ENCODE results near the gene MATK.

The MATK gene

GRCh38 chr19:3765121-3765520 lies 21.1 kb downstream of the MATK start:
- Histone ChIP-seq H2BK5ac (ENCODE audit: low read length) (no peak overlapping the region), H3K4me2 (ENCODE audit: low read length) (no peak overlapping the region), H2AK5ac (ENCODE audit: low read length) (no peak overlapping the region), H3K4me1 (ENCODE audit: control insufficient read depth, low read depth, low read length) (no peaks in the 10 kb centered on the region), H2BK120ac (ENCODE audit: low read depth, low read length) (no peak overlapping the region), H3K79me1 (ENCODE audit: low read length) (peaks cover 4% of the 10 kb centered on the region), H4K5ac (ENCODE audit: low read length) (no peak overlapping the region), H2BK15ac (replicated peaks; ENCODE audit: low read depth) (no peak overlapping the region), H3K18ac (ENCODE audit: low read length) (no peak overlapping the region), H3K9ac (ENCODE audit: low read length) (no peak overlapping the region), H3K36me3 (ENCODE audit: control insufficient read depth, insufficient read depth, low read length) (no peaks in the 10 kb centered on the region), H3K27ac (ENCODE audit: low read depth, low read length) (no peak overlapping the region), H3K56ac (ENCODE audit: low read length) (no peak overlapping the region), H3K79me2 (ENCODE audit: control insufficient read depth, insufficient read depth, low read length) (peaks cover 4% of the 10 kb centered on the region), H3K27me3 (ENCODE audit: insufficient read depth, low read length, poor library complexity) (no peaks in the 10 kb centered on the region), H3K4ac (ENCODE audit: low read depth, low read length) (no peak overlapping the region), H3K4me3 (ENCODE audit: low read length) (no peak overlapping the region), H3K23ac (ENCODE audit: low read length) (no peak overlapping the region), H4K8ac (ENCODE audit: low read depth, low read length) (no peak overlapping the region)
- WGBS (ENCODE audit: extremely low coverage, insufficient coverage, low lambda C conversion rate) = no CpG with 5 or more reads among the region's 12 CpGs
- no peak for DNase-seq

- H3K4ac ChIP-seq (ENCODE audit: low read depth, low read length) = no peak within 1 kb of the TSS
- H2BK5ac ChIP-seq (ENCODE audit: low read length) = no peak within 1 kb of the TSS
- peak; percentile 99 for DNase-seq
- peak within 1 kb of the TSS; percentile 42 for H3K4me2 ChIP-seq (ENCODE audit: low read length)
- peak within 1 kb of the TSS; percentile 94 for H3K56ac ChIP-seq (ENCODE audit: low read length)
- H3K4me1 ChIP-seq (ENCODE audit: control insufficient read depth, low read depth, low read length) = no peaks in the 10 kb centered on the region
- H2BK120ac ChIP-seq (ENCODE audit: low read depth, low read length) = no peak within 1 kb of the TSS
- H4K5ac ChIP-seq (ENCODE audit: low read length) = peak within 1 kb of the TSS; percentile 84
- no peak within 1 kb of the TSS for H2AK5ac ChIP-seq (ENCODE audit: low read length)
- H2BK15ac ChIP-seq (replicated peaks; ENCODE audit: low read depth) = no peak within 1 kb of the TSS
- peak within 1 kb of the TSS; percentile 78 for H3K4me3 ChIP-seq (ENCODE audit: low read length)
- WGBS (ENCODE audit: extremely low coverage, insufficient coverage, low lambda C conversion rate) = no CpG with 5 or more reads among the region's 47 CpGs
- peak within 1 kb of the TSS; percentile 99 for H3K9ac ChIP-seq (ENCODE audit: low read length)
- H3K23ac ChIP-seq (ENCODE audit: low read length) = no peak within 1 kb of the TSS
- H3K27me3 ChIP-seq (ENCODE audit: insufficient read depth, low read length, poor library complexity) = no peaks in the 10 kb centered on the region
- H3K79me2 ChIP-seq (ENCODE audit: control insufficient read depth, insufficient read depth, low read length) = peaks cover 4% of the 10 kb centered on the region
- H3K36me3 ChIP-seq (ENCODE audit: control insufficient read depth, insufficient read depth, low read length) = no peaks in the 10 kb centered on the region
- no peak within 1 kb of the TSS for H4K8ac ChIP-seq (ENCODE audit: low read depth, low read length)
- peak within 1 kb of the TSS; percentile 89 for H3K27ac ChIP-seq (ENCODE audit: low read depth, low read length)
- peaks cover 4% of the 10 kb centered on the region for H3K79me1 ChIP-seq (ENCODE audit: low read length)
- peak within 1 kb of the TSS; percentile 75 for H3K18ac ChIP-seq (ENCODE audit: low read length)
Observed at GRCh38 chr19:3762501-3763459, 23.4 kb downstream of the MATK start, which contains the start of gene MRPL54. TSS of gene MRPL54 (plus strand) at chr19:3762682. CDS start at chr19:3762701, 19 bp downstream.

- H3K9ac ChIP-seq (ENCODE audit: low read length) = no peak overlapping the region
- peaks cover 4% of the 10 kb centered on the region for H3K79me2 ChIP-seq (ENCODE audit: control insufficient read depth, insufficient read depth, low read length)
- H3K56ac ChIP-seq (ENCODE audit: low read length) = peak overlapping the region; percentile 67
- WGBS (ENCODE audit: extremely low coverage, insufficient coverage, low lambda C conversion rate) = no CpG with 5 or more reads among the region's 1 CpG
- H3K4me2 ChIP-seq (ENCODE audit: low read length) = no peak overlapping the region
- no peaks in the 10 kb centered on the region for H3K4me1 ChIP-seq (ENCODE audit: control insufficient read depth, low read depth, low read length)
- no peak overlapping the region for H2BK5ac ChIP-seq (ENCODE audit: low read length)
- H2BK120ac ChIP-seq (ENCODE audit: low read depth, low read length) = no peak overlapping the region
- no peak overlapping the region for H4K5ac ChIP-seq (ENCODE audit: low read length)
- no peak overlapping the region for H3K4me3 ChIP-seq (ENCODE audit: low read length)
- H3K23ac ChIP-seq (ENCODE audit: low read length) = no peak overlapping the region
- H3K27me3 ChIP-seq (ENCODE audit: insufficient read depth, low read length, poor library complexity) = no peaks in the 10 kb centered on the region
- H2BK15ac ChIP-seq (replicated peaks; ENCODE audit: low read depth) = no peak overlapping the region
- DNase-seq = no peak
- H3K18ac ChIP-seq (ENCODE audit: low read length) = no peak overlapping the region
- H3K36me3 ChIP-seq (ENCODE audit: control insufficient read depth, insufficient read depth, low read length) = no peaks in the 10 kb centered on the region
- no peak overlapping the region for H4K8ac ChIP-seq (ENCODE audit: low read depth, low read length)
- peaks cover 4% of the 10 kb centered on the region for H3K79me1 ChIP-seq (ENCODE audit: low read length)
- H3K4ac ChIP-seq (ENCODE audit: low read depth, low read length) = no peak overlapping the region
- H3K27ac ChIP-seq (ENCODE audit: low read depth, low read length) = no peak overlapping the region
- no peak overlapping the region for H2AK5ac ChIP-seq (ENCODE audit: low read length)
Observed at GRCh38 chr19:3762130-3762473, 24.1 kb downstream of the MATK start.

- H3K79me1 ChIP-seq (ENCODE audit: low read length) = peaks cover 4% of the 10 kb centered on the region
- H3K27ac ChIP-seq (ENCODE audit: low read depth, low read length) = peak within 1 kb of the TSS; percentile 89
- H2AK5ac ChIP-seq (ENCODE audit: low read length) = no peak within 1 kb of the TSS
- peak within 1 kb of the TSS; percentile 30 for H4K8ac ChIP-seq (ENCODE audit: low read depth, low read length)
- H3K27me3 ChIP-seq (ENCODE audit: insufficient read depth, low read length, poor library complexity) = no peaks in the 10 kb centered on the region
- H3K36me3 ChIP-seq (ENCODE audit: control insufficient read depth, insufficient read depth, low read length) = no peaks in the 10 kb centered on the region
- no peak within 1 kb of the TSS for H2BK120ac ChIP-seq (ENCODE audit: low read depth, low read length)
- H3K4ac ChIP-seq (ENCODE audit: low read depth, low read length) = peak within 1 kb of the TSS; percentile 39
- no peak within 1 kb of the TSS for H2BK15ac ChIP-seq (replicated peaks; ENCODE audit: low read depth)
- no peak within 1 kb of the TSS for H4K5ac ChIP-seq (ENCODE audit: low read length)
- peaks cover 4% of the 10 kb centered on the region for H3K79me2 ChIP-seq (ENCODE audit: control insufficient read depth, insufficient read depth, low read length)
- H3K9ac ChIP-seq (ENCODE audit: low read length) = peak within 1 kb of the TSS; percentile 99
- no peak within 1 kb of the TSS for H2BK5ac ChIP-seq (ENCODE audit: low read length)
- peak within 1 kb of the TSS; percentile 90 for H3K4me2 ChIP-seq (ENCODE audit: low read length)
- no CpG with 5 or more reads among the region's 45 CpGs for WGBS (ENCODE audit: extremely low coverage, insufficient coverage, low lambda C conversion rate)
- no peaks in the 10 kb centered on the region for H3K4me1 ChIP-seq (ENCODE audit: control insufficient read depth, low read depth, low read length)
- peak within 1 kb of the TSS; percentile 99 for H3K56ac ChIP-seq (ENCODE audit: low read length)
- no peak within 1 kb of the TSS for H3K23ac ChIP-seq (ENCODE audit: low read length)
- H3K4me3 ChIP-seq (ENCODE audit: low read length) = peak within 1 kb of the TSS; percentile 96
- peak within 1 kb of the TSS; percentile 75 for H3K18ac ChIP-seq (ENCODE audit: low read length)
- peak; percentile 93 for DNase-seq
Observed at GRCh38 chr19:3761382-3762129, 24.6 kb downstream of the MATK start, which contains the start of gene APBA3. TSS of gene APBA3 (minus strand) at chr19:3761692. CDS start at chr19:3760264, 1,428 bp downstream.

- Histone ChIP-seq H3K27me3 (ENCODE audit: insufficient read depth, low read length, poor library complexity) (no peaks in the 10 kb centered on the region), H3K23ac (ENCODE audit: low read length) (no peak overlapping the region), H2BK5ac (ENCODE audit: low read length) (no peak overlapping the region), H3K4me1 (ENCODE audit: control insufficient read depth, low read depth, low read length) (no peaks in the 10 kb centered on the region), H3K4me2 (ENCODE audit: low read length) (peak overlapping the region; percentile 90), H4K5ac (ENCODE audit: low read length) (no peak overlapping the region), H3K27ac (ENCODE audit: low read depth, low read length) (no peak overlapping the region), H3K4ac (ENCODE audit: low read depth, low read length) (peak overlapping the region; percentile 39), H3K79me2 (ENCODE audit: control insufficient read depth, insufficient read depth, low read length) (peaks cover 4% of the 10 kb centered on the region), H4K8ac (ENCODE audit: low read depth, low read length) (peak overlapping the region; percentile 30), H3K9ac (ENCODE audit: low read length) (peak overlapping the region; percentile 99), H3K56ac (ENCODE audit: low read length) (peak overlapping the region; percentile 99), H3K36me3 (ENCODE audit: control insufficient read depth, insufficient read depth, low read length) (no peaks in the 10 kb centered on the region), H3K4me3 (ENCODE audit: low read length) (peak overlapping the region; percentile 96), H2BK15ac (replicated peaks; ENCODE audit: low read depth) (no peak overlapping the region), H3K79me1 (ENCODE audit: low read length) (peaks cover 4% of the 10 kb centered on the region), H2BK120ac (ENCODE audit: low read depth, low read length) (no peak overlapping the region), H3K18ac (ENCODE audit: low read length) (no peak overlapping the region), H2AK5ac (ENCODE audit: low read length) (no peak overlapping the region)
- no CpG with 5 or more reads among the region's 7 CpGs for WGBS (ENCODE audit: extremely low coverage, insufficient coverage, low lambda C conversion rate)
- peak; percentile 14 for DNase-seq
Observed at GRCh38 chr19:3760871-3761361, 25.3 kb downstream of the MATK start.
